Endothelial cell of umbilical vein (primary cell): Measurements from ENCODE around the gene CCDC9. TPM values are rescaled to one million over a fixed set of nuclear protein-coding genes. Genes with fewer than 3 reads are reported as not detected.

Experiments used
- BruUV-seq: library from RNA; stranded (reverse); fragments of 400-500 nt; replicated peaks from 2 replicates; lab custom pipeline; 2021; lab: Mats Ljungman, UMichigan
- CTCF ChIA-PET: fragments of 300-600, 350-600 bp; sonication (Branson Sonifier 250); formaldehyde crosslinking; loops from one replicate; lab custom pipeline; 2021; ENCODE audit warnings: antibody characterized with exemption, inconsistent platforms; lab: Charles Lee
- POLR2A ChIA-PET: fragments of 300-600, 350-600 bp; sonication (Branson Sonifier 250); formaldehyde crosslinking; loops from one replicate; lab custom pipeline; 2021; ENCODE audit warnings: antibody characterized with exemption, inconsistent platforms; lab: Charles Lee
- DNase-seq: peaks from one replicate; pipeline ENCODE4 v3.0.0-alpha.2; 2011; ENCODE audit warnings: low read depth, low spot score
- FAIRE-seq: peaks from 2 replicates; lab custom pipeline; 2011; peaks lifted over from hg19 to GRCh38; lab: Jason Lieb, UNC
- H2AFZ ChIP-seq: 2 replicates; pipeline ENCODE4 v1.6.0; 2012; ENCODE audit warnings: low read depth, low read length, control low read depth, inconsistent platforms
- H3K27ac ChIP-seq: 2 replicates; pipeline ENCODE4 v1.5.1; 2011; ENCODE audit warnings: low read depth, mild to moderate bottlenecking, control low read depth, low read length, moderate library complexity; ENCODE audit not compliant: insufficient read depth
- H3K27me3 ChIP-seq, 2 experiments: 2 replicates each; pipeline versions ENCODE4 v1.6.0 to v1.6.1; 2011; ENCODE audit warnings: low read length in 2 of 2, mixed read lengths in 1 of 2; ENCODE audit not compliant: control insufficient read depth in 2 of 2, insufficient read depth in 2 of 2
- H3K36me3 ChIP-seq, 2 experiments: 2 replicates in 1 of 2; 3 replicates in 1 of 2; pipeline ENCODE4 v1.5.1; 2011; ENCODE audit warnings: low read length in 2 of 2, mild to moderate bottlenecking in 1 of 2, moderate library complexity in 1 of 2; ENCODE audit not compliant: control insufficient read depth in 2 of 2, insufficient read depth in 2 of 2; ENCODE audit errors: extremely low read depth in 1 of 2
- H3K4me1 ChIP-seq: 3 replicates; pipeline ENCODE4 v1.5.1; 2011; ENCODE audit warnings: mild to moderate bottlenecking, low read length; ENCODE audit not compliant: control insufficient read depth, insufficient read depth; ENCODE audit errors: extremely low read depth
- H3K4me2 ChIP-seq: 2 replicates; pipeline ENCODE4 v1.6.1; 2011; ENCODE audit warnings: low read length, control low read depth, mixed read lengths; ENCODE audit not compliant: insufficient read depth
- H3K4me3 ChIP-seq, 3 experiments: fragments of 200-600 bp in 1 of 3; sonication (generic), shearing (Covaris generic) in 1 of 3; replicated peaks in 1 of 3; 2 replicates each; pipeline ENCODE4 v1.5.1; 2011 to 2016; ENCODE audit warnings: control low read depth in 3 of 3, low read length in 3 of 3, mild to moderate bottlenecking in 2 of 3, inconsistent platforms in 1 of 3, low read depth in 1 of 3, moderate library complexity in 1 of 3; ENCODE audit not compliant: insufficient read depth in 1 of 3
- H3K79me2 ChIP-seq: 2 replicates; pipeline ENCODE4 v1.6.0; 2012; ENCODE audit warnings: low read length, inconsistent platforms; ENCODE audit not compliant: control insufficient read depth, insufficient read depth
- H3K9ac ChIP-seq: replicated peaks from 2 replicates; pipeline ENCODE3; 2011; ENCODE audit warnings: low read length, control low read depth; ENCODE audit not compliant: insufficient read depth; ENCODE audit errors: extremely low read depth
- H3K9me1 ChIP-seq: replicated peaks from 3 replicates; pipeline ENCODE4 v1.6.0; 2011; ENCODE audit warnings: mild to moderate bottlenecking, low read length; ENCODE audit not compliant: control insufficient read depth, insufficient read depth; ENCODE audit errors: extremely low read depth
- H3K9me3 ChIP-seq: replicated peaks from 2 replicates; pipeline ENCODE4 v1.5.1; 2012; ENCODE audit warnings: low read length, inconsistent platforms; ENCODE audit not compliant: control insufficient read depth, insufficient read depth
- H4K20me1 ChIP-seq: replicated peaks from 2 replicates; pipeline ENCODE3; 2011; ENCODE audit warnings: mild to moderate bottlenecking, low read length; ENCODE audit not compliant: control insufficient read depth, insufficient read depth; ENCODE audit errors: extremely low read depth
- EZH2 ChIP-seq: IDR thresholded peaks from 2 replicates; pipeline ENCODE4 v1.6.1; 2012; ENCODE audit warnings: borderline replicate concordance, low read depth, mild to moderate bottlenecking, moderate library complexity, low read length, inconsistent platforms; ENCODE audit not compliant: severe bottlenecking
- FOS ChIP-seq: IDR thresholded peaks from 2 replicates; pipeline ENCODE4 v1.6.1; 2011; ENCODE audit warnings: mild to moderate bottlenecking, low read length, moderate library complexity, borderline replicate concordance; ENCODE audit not compliant: insufficient read depth
- GATA2 ChIP-seq: IDR thresholded peaks from 2 replicates; pipeline ENCODE4 v1.7.0; 2011; ENCODE audit warnings: low read depth, mild to moderate bottlenecking, moderate library complexity, mixed read lengths, low read length; ENCODE audit not compliant: insufficient read length, insufficient read depth
- MAX ChIP-seq: IDR thresholded peaks from 2 replicates; pipeline ENCODE4 v1.6.1; 2011; ENCODE audit not compliant: insufficient read depth, insufficient read length
- POLR2A ChIP-seq: IDR thresholded peaks from 2 replicates; pipeline ENCODE4 v1.6.1; 2012; ENCODE audit warnings: low read depth, mild to moderate bottlenecking, control low read depth, low read length
- POLR2AphosphoS5 ChIP-seq: IDR thresholded peaks from 2 replicates; pipeline ENCODE4 v1.6.1; 2012; ENCODE audit warnings: low read depth, mild to moderate bottlenecking, control low read depth, low read length, moderate library complexity; ENCODE audit not compliant: insufficient read depth
- dilution Hi-C: fragments of 300-500 bp; cut with MboI; formaldehyde crosslinking; loops from one replicate; pipeline ENCODE4 v1.15.0; 2019; ENCODE audit warnings: low sequenced_read_pairs; ENCODE audit not compliant: extremely low pct_ligation_motif_present
- intact Hi-C: fragments of 100-400 bp; cut with micrococcal nuclease; formaldehyde crosslinking; loops from one replicate; pipeline ENCODE4 v1.10.0; 2022
- polyA plus RNA-seq, 4 experiments: library from polyadenylated mRNA; depleted of rRNA in 3 of 4; stranded (reverse) in 3 of 4; unstranded in 1 of 4; fragments of >200 nt; gene quantifications; 2 replicates each; pipeline versions ENCODE4 v1.2.1 to v1.2.3, GENCODE V29; 2011 to 2012; ENCODE audit warnings: missing spikeins in 1 of 4
- total RNA-seq: library from RNA; stranded (reverse); gene quantifications from 2 replicates; pipeline ENCODE4 v1.2.3, GENCODE V29; 2021

The CCDC9 gene
- total and polyA plus RNA-seq, 2 donors (not counting 3 experiments of a cell fraction or from before 2014, with no cell fraction given): 6.0 to 26.9 TPM

GRCh38 chr19:47239152-47239551, 17.2 kb upstream of the CCDC9 start:
- Histone ChIP-seq H3K4me1 (peaks cover 17% of the 10 kb centered on the region), H3K27ac (no peak overlapping the region), H3K9me1 (no peaks in the 10 kb centered on the region), H3K9me3 (no peaks in the 10 kb centered on the region), H4K20me1 (no peaks in the 10 kb centered on the region), H3K79me2 (no peaks in the 10 kb centered on the region), H3K36me3 (no peaks in the 10 kb centered on the region), H3K9ac (no peak overlapping the region), H2AFZ (peak overlapping the region; percentile 46), H3K4me2 (no peak overlapping the region), H3K4me3 (peak overlapping the region in 1 of 3 experiments; percentile 15), H3K27me3 (no peaks in the 10 kb centered on the region)
- dilution Hi-C loops: no loop called here
- FAIRE-seq (peak; percentile 53), DNase-seq (no peak)
- BruUV-seq: no TSS peak
- intact Hi-C loops: no loop called here
- TF ChIP-seq POLR2A: no peak
- TF ChIP-seq GATA2: no peak
- no peak for TF ChIP-seq EZH2
- TF ChIP-seq FOS: no peak
- no peak for TF ChIP-seq MAX
- ChIA-PET CTCF (interaction anchor here (0.8 to 1.3 kb wide), 4 partner anchors 11 to 81 kb away, joined by 3 to 5 read pairs (median 3); no protein-coding TSS in a partner anchor), POLR2A (no interaction called here)

GRCh38 chr19:47239610-47240296, 16.6 kb upstream of the CCDC9 start:
- TF ChIP-seq EZH2: no peak
- peak; percentile 28 for TF ChIP-seq POLR2AphosphoS5
- no peak overlapping the region for H3K9ac ChIP-seq
- dilution Hi-C loops (no loop called here), intact Hi-C loops (loop anchor here (5.0 kb wide), 2 partner anchors 202 to 382 kb away; no protein-coding TSS in a partner anchor)
- H3K4me2 ChIP-seq: no peak overlapping the region
- no peaks in the 10 kb centered on the region for H3K9me3 ChIP-seq
- H2AFZ ChIP-seq: peak overlapping the region; percentile 11
- no peaks in the 10 kb centered on the region for H3K36me3 ChIP-seq
- peaks cover 19% of the 10 kb centered on the region for H3K4me1 ChIP-seq
- no peaks in the 10 kb centered on the region for H4K20me1 ChIP-seq
- H3K27ac ChIP-seq: no peak overlapping the region
- POLR2A ChIA-PET: no interaction called here
- DNase-seq (peak; percentile 74), FAIRE-seq (peak; percentile 40)
- H3K79me2 ChIP-seq: no peaks in the 10 kb centered on the region
- H3K27me3 ChIP-seq: no peaks in the 10 kb centered on the region
- H3K9me1 ChIP-seq: no peaks in the 10 kb centered on the region
- H3K4me3 ChIP-seq: peak overlapping the region in 1 of 3 experiments; percentile 15
- CTCF ChIA-PET: interaction anchor here (0.8 to 1.3 kb wide), 4 partner anchors 12 to 82 kb away, joined by 3 to 5 read pairs (median 3); no protein-coding TSS in a partner anchor
- no TSS peak for BruUV-seq
